GM10266 (cell line): ENCODE data around the gene TENM4.

Source experiments
- DNase-seq: peaks from one replicate; pipeline ENCODE4 v3.0.0; 2012; ENCODE audit errors: extremely low spot score
- TF ChIP-seq, protein P1 (sequence below): IDR thresholded peaks from 2 replicates; pipeline ENCODE4 v1.5.1; 2012; ENCODE audit warnings: mild to moderate bottlenecking, low read depth; ENCODE audit not compliant: control insufficient read depth, insufficient read depth; ENCODE audit errors: missing control alignments

Gene TENM4

DNA sequence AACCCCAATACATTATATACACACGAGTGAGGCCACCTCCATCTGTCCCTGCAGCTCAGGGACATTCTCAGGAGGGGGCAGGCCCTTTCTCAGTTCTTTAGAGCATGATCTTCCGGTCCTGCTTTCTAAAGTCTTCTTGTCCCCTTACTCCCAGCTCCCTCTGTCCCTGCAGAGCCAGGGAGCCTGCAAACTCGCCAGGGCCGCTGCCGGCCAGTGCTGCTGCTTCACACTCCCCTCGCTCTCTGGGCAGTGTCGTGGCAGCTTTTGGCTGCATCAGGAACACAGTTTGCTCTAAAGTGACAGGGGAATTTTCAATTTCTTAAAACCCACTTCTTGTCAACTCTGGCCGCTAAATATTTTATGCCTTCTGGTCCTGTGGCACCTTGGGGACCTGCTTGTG is 736.0 kb downstream of the TENM4 start:
- TF ChIP-seq, protein P1, sequence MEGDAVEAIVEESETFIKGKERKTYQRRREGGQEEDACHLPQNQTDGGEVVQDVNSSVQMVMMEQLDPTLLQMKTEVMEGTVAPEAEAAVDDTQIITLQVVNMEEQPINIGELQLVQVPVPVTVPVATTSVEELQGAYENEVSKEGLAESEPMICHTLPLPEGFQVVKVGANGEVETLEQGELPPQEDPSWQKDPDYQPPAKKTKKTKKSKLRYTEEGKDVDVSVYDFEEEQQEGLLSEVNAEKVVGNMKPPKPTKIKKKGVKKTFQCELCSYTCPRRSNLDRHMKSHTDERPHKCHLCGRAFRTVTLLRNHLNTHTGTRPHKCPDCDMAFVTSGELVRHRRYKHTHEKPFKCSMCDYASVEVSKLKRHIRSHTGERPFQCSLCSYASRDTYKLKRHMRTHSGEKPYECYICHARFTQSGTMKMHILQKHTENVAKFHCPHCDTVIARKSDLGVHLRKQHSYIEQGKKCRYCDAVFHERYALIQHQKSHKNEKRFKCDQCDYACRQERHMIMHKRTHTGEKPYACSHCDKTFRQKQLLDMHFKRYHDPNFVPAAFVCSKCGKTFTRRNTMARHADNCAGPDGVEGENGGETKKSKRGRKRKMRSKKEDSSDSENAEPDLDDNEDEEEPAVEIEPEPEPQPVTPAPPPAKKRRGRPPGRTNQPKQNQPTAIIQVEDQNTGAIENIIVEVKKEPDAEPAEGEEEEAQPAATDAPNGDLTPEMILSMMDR = no peak
- no peak for DNase-seq

DNA sequence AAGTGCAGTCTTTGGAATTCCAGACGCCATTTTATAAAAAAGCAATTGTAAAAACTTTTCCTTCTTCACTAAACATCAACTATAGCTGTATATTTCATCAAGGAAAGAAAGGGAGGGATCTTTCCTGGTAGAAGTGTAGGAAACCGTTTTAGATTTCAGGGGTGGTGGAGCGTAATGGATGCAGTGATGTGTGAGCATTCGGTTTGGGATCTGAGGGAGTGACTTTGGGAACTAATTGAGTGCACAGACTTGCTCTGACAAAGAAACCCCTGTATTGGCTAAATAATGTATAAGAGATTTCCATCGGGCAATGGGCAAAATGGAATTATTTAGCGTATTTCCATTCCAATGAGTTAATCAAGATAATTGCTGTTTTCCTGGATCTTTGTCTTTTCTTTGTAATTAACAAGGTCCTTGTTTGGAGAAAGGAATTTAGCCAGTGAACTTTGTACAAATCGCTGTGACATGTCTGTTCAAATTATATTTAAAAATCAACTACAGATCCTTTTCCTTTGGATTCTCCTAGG is 741.2 kb downstream of the TENM4 start:
- TF ChIP-seq, protein P1 = no peak
- DNase-seq = no peak

DNA sequence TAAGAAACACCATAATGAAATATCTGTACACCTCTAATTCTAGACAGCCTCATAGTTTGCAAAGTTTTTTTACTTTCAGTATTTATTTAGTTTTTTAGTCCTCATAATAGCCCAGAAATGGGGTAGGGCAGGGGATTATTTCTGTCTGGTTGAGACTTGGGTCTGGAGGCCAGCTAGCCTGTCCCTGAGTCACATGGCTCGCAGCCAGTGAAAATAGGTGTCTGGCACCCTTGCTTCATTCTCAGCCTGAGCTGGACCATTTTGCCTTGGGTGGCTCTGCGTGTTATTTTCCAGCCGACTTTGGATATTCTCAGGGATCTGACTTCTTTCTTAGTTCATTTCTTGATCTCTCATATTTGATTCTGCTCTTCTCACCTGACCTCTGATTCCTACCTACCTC is 742.2 kb downstream of the TENM4 start:
- no peak for DNase-seq
- TF ChIP-seq, protein P1 = no peak

DNA sequence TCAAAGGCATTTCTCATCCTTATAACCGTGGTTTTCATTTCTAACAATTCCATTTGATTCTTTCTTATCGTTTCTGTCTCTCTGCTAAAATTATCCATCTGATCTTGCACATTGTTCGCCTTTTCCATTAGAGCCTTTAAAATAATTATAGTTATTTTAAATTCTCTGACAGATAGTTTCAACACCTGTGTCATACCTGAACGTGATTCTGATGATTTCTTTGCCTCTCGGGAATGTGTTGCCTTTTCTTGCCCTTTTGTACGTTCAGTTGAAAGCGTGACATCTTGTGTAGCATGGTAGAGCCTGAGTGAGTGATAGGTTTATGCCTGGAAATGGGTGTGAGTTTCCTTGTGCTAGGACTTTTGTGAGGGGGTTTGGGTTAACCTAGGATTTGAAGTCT is 744.7 kb downstream of the TENM4 start:
- TF ChIP-seq, protein P1 = no peak
- DNase-seq = no peak

DNA sequence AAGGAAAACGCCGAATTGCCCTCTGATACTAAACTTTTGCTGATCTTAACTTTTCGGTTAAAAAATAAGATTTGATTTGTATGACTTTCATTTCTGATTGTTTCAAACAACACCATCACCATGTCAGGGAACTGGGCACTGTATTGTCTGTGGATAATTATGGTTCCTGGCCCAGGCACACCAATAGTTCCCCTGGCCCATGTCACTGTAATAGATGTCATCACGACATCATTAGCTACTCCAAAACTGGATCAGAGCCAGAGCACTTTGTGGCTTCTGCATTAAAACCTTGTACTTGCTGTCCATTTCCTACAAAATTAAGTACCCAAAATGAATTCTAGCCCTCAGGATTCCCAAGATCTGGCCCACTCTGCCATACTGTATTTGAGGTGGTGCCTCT is 746.7 kb downstream of the TENM4 start:
- TF ChIP-seq, protein P1 = no peak
- DNase-seq = no peak

DNA sequence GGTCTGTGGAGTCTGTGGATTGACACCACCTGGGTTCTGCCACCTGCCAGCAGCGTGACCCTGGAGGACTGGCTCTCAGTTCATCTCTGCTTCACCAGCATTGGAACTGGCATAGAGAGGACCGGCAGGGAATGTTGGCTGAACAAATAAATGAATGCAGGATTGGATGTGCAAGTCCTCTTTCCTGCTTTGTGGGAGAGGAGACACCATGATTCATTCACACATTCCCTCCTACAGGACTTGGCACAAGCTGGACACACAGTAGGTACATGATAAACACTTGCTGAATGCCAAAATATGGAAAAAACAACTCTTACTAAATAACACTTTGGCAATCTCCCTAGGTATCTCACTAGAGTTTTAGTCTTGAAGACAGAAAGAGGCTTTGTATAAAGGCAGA is 749.6 kb downstream of the TENM4 start:
- no peak for DNase-seq
- TF ChIP-seq, protein P1 = no peak

DNA sequence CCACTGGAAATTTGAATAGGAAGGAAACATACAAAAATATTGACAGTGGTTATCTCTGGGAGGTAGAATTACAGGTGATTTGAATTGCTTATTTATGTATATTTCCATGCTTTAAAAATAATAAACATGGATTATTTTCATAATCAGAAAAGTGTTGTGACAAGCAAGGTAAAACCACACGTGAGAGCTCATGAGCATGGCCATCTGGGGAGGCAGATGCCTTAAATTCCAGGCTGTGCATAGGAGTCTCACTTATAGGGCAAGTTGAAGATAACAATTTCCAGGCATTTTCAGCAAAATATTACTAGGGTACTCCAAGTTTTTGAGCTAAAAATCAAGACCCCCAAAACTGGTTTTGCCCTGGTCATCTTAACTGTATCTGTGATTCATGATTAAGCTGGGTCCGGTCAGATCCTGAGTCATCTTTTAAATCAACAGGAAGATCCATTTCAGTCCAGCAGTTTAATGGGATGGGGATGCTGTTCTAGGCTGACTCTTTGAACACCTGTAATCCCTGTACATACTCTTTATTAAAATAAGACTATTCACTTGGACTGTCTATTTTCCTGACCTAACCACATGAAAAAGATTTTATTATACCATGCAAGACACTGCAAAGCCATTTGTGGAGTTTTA is 750.4 kb downstream of the TENM4 start:
- TF ChIP-seq, protein P1 = no peak
- no peak for DNase-seq
